ENCODE measurements around the gene UBE2I.
A peak's percentile ranks its signal among the peaks of the same experiment; 100 is the strongest.

Gene UBE2I

DNA sequence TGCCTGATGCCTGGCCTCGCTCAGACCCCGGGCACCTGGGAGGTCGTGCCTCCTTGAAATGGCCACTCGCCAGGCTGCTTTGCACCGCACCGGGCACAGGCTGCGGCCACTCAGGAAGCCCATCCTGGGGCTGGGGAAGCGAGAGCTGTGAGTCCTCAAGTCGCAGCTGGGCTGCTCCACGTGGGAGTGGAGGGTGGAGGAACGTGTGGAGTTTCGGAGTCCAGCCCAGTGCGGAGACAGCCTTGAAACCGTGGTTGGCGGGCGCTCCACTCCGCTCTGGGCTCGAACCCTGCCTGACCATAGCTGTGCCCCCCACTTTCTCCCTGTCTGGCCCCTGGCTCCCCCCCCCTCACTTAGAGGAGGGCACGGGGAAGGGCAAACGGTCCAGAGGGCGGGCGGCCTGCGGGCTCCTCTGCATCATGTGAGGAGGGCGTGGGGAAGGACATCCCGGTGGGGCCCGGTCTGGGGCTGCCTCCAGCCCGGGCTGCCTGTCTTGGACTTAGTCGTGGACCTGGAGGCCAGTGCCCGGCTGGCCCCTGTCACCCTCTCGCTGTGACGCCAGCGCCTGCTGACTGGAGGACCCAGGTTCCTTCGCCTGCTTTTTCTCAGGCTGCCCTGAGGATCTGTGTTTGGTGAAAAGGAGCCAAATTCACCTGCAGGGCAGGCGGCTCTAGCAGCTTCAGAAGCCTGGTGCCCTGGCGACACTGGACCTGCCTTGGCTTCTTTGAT, 2.5 kb downstream of the UBE2I start:
- Mint-ChIP-seq H3K27me3 (no peaks in the 10 kb centered on the region), H3K4me1 (ENCODE audit: low read depth) (peaks cover 35% of the 10 kb centered on the region), H3K36me3 (peaks cover 2% of the 10 kb centered on the region), H3K4me3 (peak overlapping the region; percentile 99), H3K27ac (no peak overlapping the region), H3K9me3 (ENCODE audit: low read depth) (no peaks in the 10 kb centered on the region)

DNA sequence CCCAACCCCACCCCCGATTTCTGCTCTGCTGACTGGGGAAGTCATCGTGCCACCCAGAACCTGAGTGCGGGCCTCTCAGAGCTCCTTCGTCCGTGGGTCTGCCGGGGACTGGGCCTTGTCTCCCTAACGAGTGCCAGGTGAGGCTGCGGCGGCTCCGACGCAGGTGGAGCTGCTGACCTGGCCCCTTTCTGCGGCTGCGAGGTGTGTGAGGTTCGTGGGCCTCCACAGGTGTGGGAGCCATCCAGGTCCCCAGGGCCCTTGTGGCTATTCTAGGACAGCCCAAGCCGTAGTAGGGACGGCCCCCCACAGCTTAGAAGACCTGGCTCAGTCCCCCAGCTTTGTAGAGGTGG, 3.0 kb downstream of the UBE2I start:
- Mint-ChIP-seq H3K36me3 (peaks cover 2% of the 10 kb centered on the region), H3K9me3 (ENCODE audit: low read depth) (no peaks in the 10 kb centered on the region), H3K27me3 (no peaks in the 10 kb centered on the region), H3K4me1 (ENCODE audit: low read depth) (peaks cover 35% of the 10 kb centered on the region), H3K4me3 (peak overlapping the region; percentile 65), H3K27ac (peak overlapping the region; percentile 46)

DNA sequence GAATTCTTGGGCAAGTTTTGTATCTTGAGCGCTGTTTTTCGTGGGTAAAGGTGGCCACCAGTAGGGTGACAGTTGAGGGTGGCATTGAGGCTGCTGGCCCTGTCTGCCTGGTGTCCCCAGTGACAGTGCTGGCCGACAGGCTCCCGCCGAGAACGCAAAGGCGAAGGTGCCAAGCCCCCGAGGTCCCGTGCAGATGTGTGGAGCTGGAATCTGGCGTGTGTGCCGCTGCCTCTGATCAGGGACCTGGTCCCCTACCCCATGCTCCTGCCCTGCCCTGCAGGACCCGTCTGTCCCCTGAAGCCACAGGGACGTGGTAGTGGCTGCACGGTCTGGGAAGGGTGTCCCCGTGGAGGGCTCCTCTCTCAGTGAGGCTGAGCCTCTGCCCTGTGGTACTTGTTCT, 3.5 kb downstream of the UBE2I start:
- H3K9me3 Mint-ChIP-seq (ENCODE audit: low read depth), result no peaks in the 10 kb centered on the region
- peak overlapping the region; percentile 65 for H3K4me3 Mint-ChIP-seq
- H3K4me1 Mint-ChIP-seq (ENCODE audit: low read depth), result peaks cover 34% of the 10 kb centered on the region
- peak overlapping the region; percentile 46 for H3K27ac Mint-ChIP-seq
- no peaks in the 10 kb centered on the region for H3K27me3 Mint-ChIP-seq
- H3K36me3 Mint-ChIP-seq, result peaks cover 2% of the 10 kb centered on the region

DNA sequence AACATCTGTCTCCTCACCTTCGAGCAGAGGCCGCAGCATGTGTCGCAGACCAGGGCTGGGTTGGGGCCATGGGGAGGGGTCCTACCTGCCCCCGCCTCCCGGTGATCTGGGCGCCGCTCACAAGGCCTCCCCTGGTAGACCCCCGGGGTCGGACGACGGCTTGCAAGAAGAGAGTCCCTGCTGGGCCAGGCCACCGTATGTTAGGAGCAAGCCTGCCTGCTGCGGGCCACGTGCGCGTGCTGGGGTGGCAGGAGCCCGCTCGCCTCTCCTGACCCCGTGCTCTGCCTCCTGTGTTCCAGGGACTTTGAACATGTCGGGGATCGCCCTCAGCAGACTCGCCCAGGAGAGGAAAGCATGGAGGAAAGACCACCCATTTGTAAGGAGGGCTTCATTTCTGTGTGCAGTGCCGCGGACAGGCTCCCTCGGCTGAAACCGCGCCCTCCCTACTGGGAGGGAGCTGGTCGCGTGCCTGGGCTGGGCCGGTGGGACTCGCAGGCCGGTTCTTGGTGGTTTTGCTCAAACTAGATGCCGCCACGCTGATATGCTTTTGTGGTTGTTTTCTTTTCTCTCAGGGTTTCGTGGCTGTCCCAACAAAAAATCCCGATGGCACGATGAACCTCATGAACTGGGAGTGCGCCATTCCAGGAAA, 4.4 kb downstream of the UBE2I start:
- H3K9me3 Mint-ChIP-seq (ENCODE audit: low read depth), result no peaks in the 10 kb centered on the region

DNA sequence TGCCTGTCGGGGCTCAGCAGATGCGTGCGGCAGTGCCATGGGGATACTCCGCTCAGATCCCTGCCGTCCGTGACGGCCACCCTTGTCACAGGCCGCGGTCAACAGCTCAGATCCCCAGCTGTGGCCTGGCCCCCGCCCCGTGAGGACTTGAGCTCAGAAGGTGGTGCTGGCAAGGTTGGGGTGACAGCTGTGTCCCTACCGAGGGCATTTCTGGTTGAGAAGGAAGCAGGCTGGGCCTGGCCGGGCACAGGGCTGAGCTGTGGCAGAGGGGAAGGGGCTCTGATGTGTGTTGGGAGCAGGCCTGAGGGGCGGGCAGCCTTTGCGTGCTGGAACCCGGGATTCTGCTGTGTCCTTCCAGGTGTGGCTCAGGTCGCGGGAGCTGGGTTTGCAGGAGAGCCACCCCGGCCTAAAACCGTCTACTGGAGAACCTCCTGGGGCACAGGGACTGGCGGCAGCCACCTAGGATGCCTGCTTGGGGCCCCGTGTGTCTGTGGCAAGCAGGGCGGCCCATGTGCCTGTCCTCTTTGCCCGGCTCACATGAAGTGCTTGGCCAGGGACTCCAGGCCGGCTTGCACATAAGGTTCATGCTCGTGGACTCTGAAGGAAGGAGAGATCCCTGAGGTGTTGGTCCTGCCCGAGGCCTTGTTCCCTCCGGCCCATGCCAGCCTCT, 5.1 kb downstream of the UBE2I start:
- Mint-ChIP-seq H3K9me3 (ENCODE audit: low read depth) (no peaks in the 10 kb centered on the region), H3K4me1 (ENCODE audit: low read depth) (peaks cover 28% of the 10 kb centered on the region), H3K27ac (peak overlapping the region; percentile 54), H3K4me3 (no peak overlapping the region), H3K36me3 (peaks cover 2% of the 10 kb centered on the region), H3K27me3 (no peaks in the 10 kb centered on the region)

More for the DNA sequence above, 4.4 kb downstream of the UBE2I start:
- Mint-ChIP-seq H3K36me3 (peaks cover 2% of the 10 kb centered on the region), H3K4me3 (no peak overlapping the region), H3K27ac (peak overlapping the region; percentile 54), H3K4me1 (ENCODE audit: low read depth) (peaks cover 28% of the 10 kb centered on the region), H3K27me3 (no peaks in the 10 kb centered on the region)

DNA sequence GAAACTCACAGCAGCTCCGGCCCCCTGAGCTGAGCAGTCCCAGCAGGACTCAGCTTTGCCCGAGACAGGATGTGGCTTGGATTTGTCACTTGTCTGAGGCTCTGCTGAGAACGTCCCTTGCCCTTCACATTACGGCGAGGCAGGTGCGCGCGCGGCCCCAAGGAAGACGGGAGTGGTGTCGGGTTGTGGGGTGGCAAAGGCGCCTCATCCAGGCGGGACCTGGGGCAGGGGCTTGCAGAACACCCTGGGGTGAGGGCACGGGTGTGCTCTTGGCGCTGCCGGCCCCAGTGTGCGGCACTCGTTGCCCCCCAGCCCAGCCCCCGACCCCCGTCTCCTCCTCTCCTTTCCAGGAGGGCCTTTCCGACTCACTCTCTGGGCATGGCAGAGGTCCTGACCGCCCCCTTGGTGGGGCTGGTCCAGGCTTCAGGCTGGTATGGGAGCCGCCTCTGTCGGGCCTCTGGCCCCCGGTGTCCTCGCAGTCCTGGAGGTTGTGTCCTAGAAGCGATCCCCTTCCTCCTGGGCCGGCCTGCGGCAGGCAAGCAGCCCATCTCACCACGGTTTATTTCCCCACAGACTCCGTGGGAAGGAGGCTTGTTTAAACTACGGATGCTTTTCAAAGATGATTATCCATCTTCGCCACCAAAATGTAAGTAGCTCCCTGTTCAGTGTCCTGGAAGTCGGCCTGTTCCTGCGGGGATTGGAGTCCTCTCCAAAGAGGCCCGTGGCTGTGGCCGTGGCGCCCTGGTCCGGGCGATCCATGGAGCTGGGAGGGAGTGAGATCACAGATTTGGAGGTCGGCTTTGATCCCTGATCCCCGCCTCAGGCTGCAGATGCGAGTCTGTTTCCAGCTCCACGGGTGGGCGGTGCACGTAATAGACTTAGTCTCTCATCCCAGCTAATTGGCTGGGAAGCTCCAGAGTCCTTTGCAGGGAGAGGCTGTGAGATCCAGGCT, 5.9 kb downstream of the UBE2I start:
- Mint-ChIP-seq H3K4me1 (ENCODE audit: low read depth) (peaks cover 25% of the 10 kb centered on the region), H3K36me3 (no peaks in the 10 kb centered on the region), H3K4me3 (no peak overlapping the region), H3K27me3 (no peaks in the 10 kb centered on the region), H3K27ac (no peak overlapping the region), H3K9me3 (ENCODE audit: low read depth) (no peaks in the 10 kb centered on the region)

DNA sequence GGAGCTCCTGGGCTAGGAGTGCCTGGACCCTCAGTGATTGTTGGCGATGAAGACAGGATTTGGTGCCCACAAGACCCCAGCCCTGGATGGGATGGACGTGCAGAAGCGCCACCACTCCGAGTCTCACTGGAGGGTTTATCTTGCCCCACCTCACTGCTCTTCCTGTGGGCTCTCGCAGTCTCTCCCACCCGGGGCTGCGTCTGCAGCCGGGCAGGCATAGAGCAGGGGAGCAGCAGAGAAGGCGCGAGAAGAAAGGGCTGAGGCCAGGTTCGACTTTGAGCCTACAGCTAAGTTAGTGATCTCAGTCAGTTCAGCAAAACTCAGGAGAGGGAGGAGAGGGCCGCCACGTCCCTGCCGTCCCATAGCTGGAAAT, 6.6 kb downstream of the UBE2I start:
- Mint-ChIP-seq H3K4me3 (no peak overlapping the region), H3K27ac (peak overlapping the region; percentile 61), H3K27me3 (no peaks in the 10 kb centered on the region), H3K4me1 (ENCODE audit: low read depth) (peaks cover 22% of the 10 kb centered on the region), H3K9me3 (ENCODE audit: low read depth) (no peaks in the 10 kb centered on the region), H3K36me3 (no peaks in the 10 kb centered on the region)

DNA sequence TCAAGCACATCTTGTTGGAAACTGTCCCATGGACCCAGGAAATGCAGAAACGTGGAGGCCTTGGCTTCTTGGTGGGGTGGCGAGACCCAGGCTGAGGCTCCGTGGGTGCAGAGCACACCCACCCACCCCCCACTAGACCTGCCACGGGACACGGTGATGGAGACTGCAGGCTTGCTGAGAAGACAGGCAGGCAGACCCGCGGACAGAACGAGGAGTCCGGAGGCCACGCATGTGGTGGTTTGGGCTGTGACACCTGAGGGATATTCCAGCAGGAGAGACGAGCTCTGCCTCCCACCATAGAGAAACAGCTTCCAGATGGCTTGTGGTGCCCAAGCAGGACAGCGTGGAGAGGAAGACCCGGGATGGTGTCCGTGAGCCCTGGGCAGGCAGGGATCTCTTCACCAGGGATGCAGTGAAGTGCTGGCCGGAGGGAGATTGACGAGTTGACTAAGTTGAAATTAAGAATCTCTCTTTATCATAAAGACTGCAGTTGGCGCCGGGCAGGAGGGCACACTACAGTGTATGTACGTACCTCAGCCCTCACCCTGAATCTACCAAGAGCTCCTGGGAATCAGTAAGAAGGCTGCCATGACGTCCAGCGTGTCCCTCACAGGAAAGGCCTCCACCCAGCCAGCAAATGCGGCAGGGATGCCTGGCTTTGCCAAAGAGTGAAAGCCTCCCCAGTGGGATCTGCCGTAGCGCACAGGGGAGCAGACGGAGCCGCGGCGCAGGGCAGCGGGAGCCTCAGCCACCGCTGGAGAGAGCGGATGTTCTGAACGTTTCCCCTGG, 8.2 kb downstream of the UBE2I start:
- H3K36me3 Mint-ChIP-seq, result no peaks in the 10 kb centered on the region
- no peaks in the 10 kb centered on the region for H3K27me3 Mint-ChIP-seq
- H3K4me1 Mint-ChIP-seq (ENCODE audit: low read depth), result peaks cover 14% of the 10 kb centered on the region
- no peak overlapping the region for H3K4me3 Mint-ChIP-seq
- H3K9me3 Mint-ChIP-seq (ENCODE audit: low read depth), result no peaks in the 10 kb centered on the region
- no peak overlapping the region for H3K27ac Mint-ChIP-seq

DNA sequence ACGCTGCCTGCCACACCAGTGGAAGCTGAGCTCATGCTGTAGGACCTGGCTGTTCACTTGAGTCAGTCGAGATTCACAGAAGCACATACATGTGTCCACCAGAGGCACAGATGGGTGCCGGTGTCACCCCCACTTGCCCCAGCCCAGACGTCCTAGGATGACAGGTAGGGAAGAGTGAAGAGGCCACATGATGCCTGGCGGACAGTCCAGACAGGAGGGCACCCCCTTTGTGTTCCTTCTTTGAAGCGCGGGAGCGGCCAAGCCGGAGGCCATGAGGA, 8.8 kb downstream of the UBE2I start:
- peaks cover 8% of the 10 kb centered on the region for H3K4me1 Mint-ChIP-seq (ENCODE audit: low read depth)
- H3K9me3 Mint-ChIP-seq (ENCODE audit: low read depth), result no peaks in the 10 kb centered on the region
- no peaks in the 10 kb centered on the region for H3K27me3 Mint-ChIP-seq
- no peak overlapping the region for H3K4me3 Mint-ChIP-seq
- H3K36me3 Mint-ChIP-seq, result no peaks in the 10 kb centered on the region
- H3K27ac Mint-ChIP-seq, result no peak overlapping the region

DNA sequence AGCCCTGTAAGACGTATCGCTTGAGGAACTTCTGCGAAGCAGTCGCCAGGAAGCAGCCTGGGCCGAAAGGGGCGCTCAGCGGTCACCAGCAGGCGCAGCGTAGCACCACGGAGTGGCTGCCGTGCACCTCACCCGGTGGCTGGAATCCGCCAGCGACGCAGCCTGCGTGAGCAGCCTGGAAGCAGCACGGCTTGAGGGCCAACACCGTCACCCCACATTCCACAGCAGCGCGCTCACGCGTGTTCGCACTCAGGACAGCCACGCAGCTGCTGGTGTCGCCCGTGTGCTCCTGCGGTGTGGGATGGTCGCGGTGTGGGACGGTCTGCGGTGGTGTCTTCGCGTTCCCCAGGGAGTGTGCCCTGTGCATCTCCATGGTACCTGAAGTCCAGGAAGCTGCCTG, 9.6 kb downstream of the UBE2I start:
- Mint-ChIP-seq H3K27ac (no peak overlapping the region), H3K36me3 (no peaks in the 10 kb centered on the region), H3K4me1 (ENCODE audit: low read depth) (peaks cover 8% of the 10 kb centered on the region), H3K27me3 (no peaks in the 10 kb centered on the region), H3K9me3 (ENCODE audit: low read depth) (no peaks in the 10 kb centered on the region), H3K4me3 (no peak overlapping the region)

DNA sequence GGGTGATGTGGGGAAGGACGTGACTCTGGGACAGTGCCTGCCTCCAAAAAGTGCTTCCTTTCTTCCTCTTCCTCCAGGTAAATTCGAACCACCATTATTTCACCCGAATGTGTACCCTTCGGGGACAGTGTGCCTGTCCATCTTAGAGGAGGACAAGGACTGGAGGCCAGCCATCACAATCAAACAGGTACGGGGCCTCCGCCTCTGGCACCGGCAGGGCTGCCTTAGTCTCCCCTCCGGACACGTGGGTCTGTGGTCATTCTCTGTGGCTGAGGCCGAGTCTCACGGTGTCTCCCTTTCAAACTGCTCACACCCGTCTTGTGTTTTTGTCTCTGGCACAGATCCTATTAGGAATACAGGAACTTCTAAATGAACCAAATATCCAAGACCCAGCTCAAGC, 10.7 kb downstream of the UBE2I start:
- no peaks in the 10 kb centered on the region for H3K9me3 Mint-ChIP-seq (ENCODE audit: low read depth)
- H3K36me3 Mint-ChIP-seq, result no peaks in the 10 kb centered on the region
- H3K4me1 Mint-ChIP-seq (ENCODE audit: low read depth), result peaks cover 3% of the 10 kb centered on the region
- H3K27me3 Mint-ChIP-seq, result no peaks in the 10 kb centered on the region
- H3K27ac Mint-ChIP-seq, result no peak overlapping the region
- H3K4me3 Mint-ChIP-seq, result no peak overlapping the region

DNA sequence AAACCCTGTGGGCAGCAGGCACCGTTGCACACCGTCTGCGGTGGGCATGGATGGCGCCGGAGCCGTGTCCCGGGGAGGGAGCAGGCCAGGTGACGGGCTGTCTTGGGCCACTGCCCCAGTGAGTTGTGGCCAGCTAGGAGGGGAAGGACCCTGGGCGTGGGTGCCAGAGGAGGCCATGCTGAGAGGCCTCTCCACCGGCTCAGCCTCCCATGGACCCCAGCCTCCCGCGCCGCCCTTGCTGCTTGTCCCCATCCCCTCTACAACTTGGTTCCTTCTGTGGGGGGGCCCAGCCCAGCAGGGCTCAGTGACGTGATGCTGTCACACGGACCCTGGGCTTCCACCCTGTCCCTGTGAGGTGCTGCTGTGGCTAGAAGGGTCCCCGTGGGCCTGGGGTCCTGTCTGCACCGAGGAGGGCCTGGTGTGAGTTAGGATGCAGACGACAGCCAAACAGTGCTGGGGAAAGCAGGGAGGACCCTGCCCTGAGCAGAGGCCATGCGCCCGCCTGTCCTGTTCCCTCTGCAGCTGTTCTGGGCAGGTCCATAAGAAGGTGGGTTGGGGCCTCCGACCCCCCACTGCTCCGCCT, 11.3 kb downstream of the UBE2I start:
- H3K4me3 Mint-ChIP-seq, result no peak overlapping the region
- H3K36me3 Mint-ChIP-seq, result no peaks in the 10 kb centered on the region
- H3K27me3 Mint-ChIP-seq, result no peaks in the 10 kb centered on the region
- H3K27ac Mint-ChIP-seq, result no peak overlapping the region
- no peaks in the 10 kb centered on the region for H3K9me3 Mint-ChIP-seq (ENCODE audit: low read depth)
- no peaks in the 10 kb centered on the region for H3K4me1 Mint-ChIP-seq (ENCODE audit: low read depth)

DNA sequence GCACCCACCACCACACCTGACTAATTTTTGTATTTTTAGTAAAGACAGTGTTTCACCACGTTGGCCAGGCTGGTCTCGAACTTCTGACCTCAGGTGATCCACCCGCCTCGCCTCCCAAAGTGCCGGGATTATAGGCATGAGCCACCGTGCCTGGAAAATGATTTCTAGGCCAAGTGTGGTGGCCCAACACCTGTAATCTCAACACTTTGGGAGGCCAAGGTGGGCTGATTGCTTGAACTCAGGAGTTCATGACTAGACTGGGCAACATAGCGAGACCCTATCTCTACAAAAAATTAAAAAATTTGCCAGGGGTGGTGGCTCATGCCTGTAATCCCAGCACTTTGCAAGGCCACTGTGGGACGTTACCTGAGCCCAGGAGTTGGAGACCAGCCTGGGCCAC, 13.0 kb downstream of the UBE2I start:
- Mint-ChIP-seq H3K27ac (no peak overlapping the region), H3K4me1 (ENCODE audit: low read depth) (no peaks in the 10 kb centered on the region), H3K4me3 (no peak overlapping the region), H3K9me3 (ENCODE audit: low read depth) (no peaks in the 10 kb centered on the region), H3K36me3 (no peaks in the 10 kb centered on the region), H3K27me3 (no peaks in the 10 kb centered on the region)
